ENCODE data around the gene SLC6A19. TPM values are rescaled to one million over a fixed set of nuclear protein-coding genes. Genes with fewer than 3 reads are reported as not detected.

The SLC6A19 gene
- total and polyA plus RNA-seq, 12 donors = under 0.01 TPM; not detected in 11

- Histone ChIP-seq H3K4me3 (no peak overlapping the region), H3K9me3 (replicated peaks in 1 of 3) (no peaks in the 10 kb centered on the region), H3K27ac (no peak overlapping the region), H3K27me3 (no peaks in the 10 kb centered on the region), H3K4me1 (replicated peaks in 1 of 2) (no peaks in the 10 kb centered on the region), H3K36me3 (replicated peaks in 1 of 2) (no peaks in the 10 kb centered on the region)
- TF ChIP-seq CTCF (IDR thresholded peaks at IDR 0.05) (no peak), POLR2A (IDR thresholded peaks at IDR 0.05) (no peak)
- 67 to 84% (median 78%) methylated on average over 2 to 19 of the region's 19 CpGs for WGBS, 4 donors
- DNase-seq = no peak
- intact Hi-C loops (cut with DNase I) = no loop called here
Observed at GRCh38 chr5:1254196-1254595, 52.8 kb downstream of the SLC6A19 start.

GRCh38 chr5:1255081-1255561, 53.7 kb downstream of the SLC6A19 start:
- H3K27ac ChIP-seq = no peak overlapping the region
- no peaks in the 10 kb centered on the region for H3K27me3 ChIP-seq
- DNase-seq = no peak
- H3K4me3 ChIP-seq = no peak overlapping the region
- 64 to 71% (median 69%) methylated on average over 12 to 16 of the region's 16 CpGs for WGBS, 4 donors
- intact Hi-C loops (cut with DNase I) = no loop called here
- no peaks in the 10 kb centered on the region for H3K4me1 ChIP-seq (replicated peaks in 1 of 2)
- no peak for TF ChIP-seq CTCF (IDR thresholded peaks at IDR 0.05)
- TF ChIP-seq POLR2A (IDR thresholded peaks at IDR 0.05) = no peak
- no peaks in the 10 kb centered on the region for H3K9me3 ChIP-seq (replicated peaks in 1 of 3)
- H3K36me3 ChIP-seq (replicated peaks in 1 of 2) = no peaks in the 10 kb centered on the region

GRCh38 chr5:1256776-1257175, 55.4 kb downstream of the SLC6A19 start:
- H3K4me3 ChIP-seq = no peak overlapping the region
- no peak for TF ChIP-seq POLR2A (IDR thresholded peaks at IDR 0.05)
- TF ChIP-seq CTCF (IDR thresholded peaks at IDR 0.05) = no peak
- H3K36me3 ChIP-seq (replicated peaks in 1 of 2) = no peaks in the 10 kb centered on the region
- no peaks in the 10 kb centered on the region for H3K4me1 ChIP-seq (replicated peaks in 1 of 2)
- no peak overlapping the region for H3K27ac ChIP-seq
- DNase-seq = no peak
- intact Hi-C loops (cut with DNase I) = no loop called here
- WGBS, 4 donors = 56 to 90% (median 81%) methylated on average over 8 to 23 of the region's 23 CpGs
- H3K27me3 ChIP-seq = no peaks in the 10 kb centered on the region
- no peaks in the 10 kb centered on the region for H3K9me3 ChIP-seq (replicated peaks in 1 of 3)

- H3K27ac ChIP-seq = no peak overlapping the region
- no peaks in the 10 kb centered on the region for H3K9me3 ChIP-seq (replicated peaks in 1 of 3)
- intact Hi-C loops (cut with DNase I) = no loop called here
- 68 to 85% (median 78%) methylated on average over 16 to 17 of the region's 17 CpGs for whole genome bisulfite sequencing, 4 donors
- TF ChIP-seq POLR2A (IDR thresholded peaks at IDR 0.05) (no peak), CTCF (IDR thresholded peaks at IDR 0.05) (no peak)
- no peak for DNase-seq
- H3K36me3 ChIP-seq (replicated peaks in 1 of 2) = no peaks in the 10 kb centered on the region
- no peaks in the 10 kb centered on the region for H3K4me1 ChIP-seq (replicated peaks in 1 of 2)
- no peaks in the 10 kb centered on the region for H3K27me3 ChIP-seq
- H3K4me3 ChIP-seq = no peak overlapping the region
Observed at GRCh38 chr5:1257363-1257762, 56.0 kb downstream of the SLC6A19 start.

Measured in adrenal gland (tissue), 12 donors.